ENCODE measurements around the gene HTR4.

The HTR4 gene

DNA sequence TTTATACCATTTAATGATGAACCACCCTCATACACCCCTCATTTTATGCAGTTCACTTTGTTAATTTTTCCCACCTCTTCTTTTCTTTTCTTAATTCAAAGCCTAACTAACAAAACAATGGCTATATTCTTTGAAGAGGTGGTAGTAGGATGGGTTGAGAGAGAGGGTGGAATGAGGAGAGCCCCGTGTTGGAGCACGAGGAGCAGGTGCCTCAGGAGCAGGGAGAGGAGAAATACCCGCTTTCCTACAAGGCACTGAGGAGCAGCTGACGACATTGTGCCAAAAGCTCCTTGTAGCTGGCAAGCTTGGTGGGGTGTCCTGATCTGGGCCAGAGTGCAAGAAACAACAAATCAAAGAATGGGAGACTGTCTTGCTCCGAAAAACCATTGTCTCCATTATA lies 129.6 kb downstream of the HTR4 start:
- DNase-seq: no peak

DNA sequence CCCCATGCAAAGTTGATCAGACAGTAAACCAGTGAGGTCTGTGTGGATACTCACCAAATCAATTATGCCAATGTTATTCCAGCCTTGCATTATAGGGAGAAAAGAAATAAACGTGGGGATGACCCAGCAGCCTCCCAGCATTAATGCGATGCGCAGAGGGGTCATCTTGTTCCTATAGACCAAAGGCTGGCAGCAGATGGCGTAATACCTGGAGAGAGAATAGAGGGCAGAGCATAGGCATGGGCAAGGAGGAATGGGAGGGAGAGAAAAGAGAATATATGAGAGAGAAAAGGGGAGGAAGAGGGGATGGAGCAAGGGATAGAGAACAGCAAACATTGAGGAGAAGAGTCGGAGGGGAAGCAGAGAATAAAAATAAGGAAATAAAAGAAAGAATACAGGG lies 131.2 kb downstream of the HTR4 start:
- no peak for DNase-seq

DNA sequence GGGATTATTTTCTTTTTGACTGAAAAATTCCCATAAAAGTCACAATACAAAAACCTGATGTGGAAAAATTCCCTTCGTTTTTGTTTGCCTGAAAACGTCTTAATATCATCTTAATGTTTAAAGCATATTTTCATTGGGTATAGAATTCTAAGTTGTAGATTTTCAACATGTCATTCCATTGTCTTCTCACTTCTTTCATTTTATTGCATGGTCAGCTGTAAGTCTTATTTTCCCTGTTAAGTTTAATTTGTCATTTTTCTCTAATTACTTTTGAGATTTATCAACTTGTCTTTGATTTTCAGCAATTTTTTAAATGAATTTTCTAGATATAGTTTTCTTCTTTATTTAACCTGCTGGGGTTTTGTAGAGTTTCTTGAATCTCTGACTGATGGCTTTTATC lies 138.9 kb downstream of the HTR4 start:
- no peak for DNase-seq

DNA sequence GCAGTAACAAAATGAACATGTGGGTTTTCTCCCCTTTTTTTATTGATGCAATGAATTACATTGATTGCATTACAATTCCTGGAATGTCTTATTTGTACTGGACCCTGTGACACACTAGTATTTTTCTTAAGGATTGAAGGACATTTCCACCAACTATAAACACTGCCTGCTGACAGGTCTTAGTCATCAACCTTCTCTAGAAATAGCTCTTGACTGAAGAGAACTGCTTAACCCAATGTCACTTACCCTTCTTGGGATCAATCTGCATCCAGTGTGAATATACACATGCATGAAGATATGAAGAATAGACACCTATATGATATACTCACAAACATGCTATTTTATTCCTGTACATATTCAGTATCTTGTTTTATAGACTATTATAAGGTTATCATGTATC lies 140.0 kb downstream of the HTR4 start:
- no peak for DNase-seq

DNA sequence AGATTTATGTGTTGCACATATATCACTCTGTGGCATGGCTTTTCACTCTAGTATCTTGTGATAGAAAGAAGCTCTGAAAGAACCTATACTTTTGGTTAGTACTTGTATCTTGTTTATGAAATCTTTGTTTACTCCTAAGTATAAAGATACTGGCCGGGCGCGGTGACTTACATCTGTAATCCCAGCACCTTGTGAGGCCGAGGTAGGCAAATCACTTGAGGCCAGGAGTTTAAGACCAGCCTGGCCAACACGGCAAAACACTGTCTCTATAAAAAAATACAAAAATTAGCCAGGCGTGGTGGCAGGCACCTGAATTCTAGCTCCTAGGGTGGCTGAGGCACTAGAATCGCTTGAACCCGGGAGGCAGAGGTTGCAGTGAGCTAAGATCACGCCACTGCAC lies 141.8 kb downstream of the HTR4 start:
- DNase-seq: no peak

DNA sequence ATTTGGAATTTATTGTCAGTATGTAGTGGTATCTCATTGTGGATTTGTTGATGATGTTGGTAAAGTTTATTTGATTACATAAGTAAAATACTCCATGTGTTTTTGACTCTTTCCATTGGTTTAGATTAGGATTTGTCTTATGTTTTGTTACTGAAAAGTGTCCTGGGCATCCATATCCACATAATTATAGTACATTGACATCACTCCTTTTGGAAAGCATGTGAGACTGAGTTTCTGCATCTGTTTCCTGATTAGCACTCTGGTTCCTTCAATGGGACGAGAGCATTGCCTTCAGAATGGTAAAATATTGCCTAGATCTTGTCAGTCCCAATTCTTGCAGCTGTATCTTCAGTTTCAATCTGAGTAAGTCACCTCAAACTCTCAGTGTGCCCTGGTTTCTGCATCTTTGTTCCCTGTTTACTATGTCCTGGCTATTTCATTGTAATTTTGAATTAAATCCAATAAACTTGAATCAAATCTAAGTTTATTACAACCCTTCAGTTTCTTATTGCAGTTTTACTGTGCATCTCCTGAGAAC lies 142.4 kb downstream of the HTR4 start:
- no peak for DNase-seq

DNA sequence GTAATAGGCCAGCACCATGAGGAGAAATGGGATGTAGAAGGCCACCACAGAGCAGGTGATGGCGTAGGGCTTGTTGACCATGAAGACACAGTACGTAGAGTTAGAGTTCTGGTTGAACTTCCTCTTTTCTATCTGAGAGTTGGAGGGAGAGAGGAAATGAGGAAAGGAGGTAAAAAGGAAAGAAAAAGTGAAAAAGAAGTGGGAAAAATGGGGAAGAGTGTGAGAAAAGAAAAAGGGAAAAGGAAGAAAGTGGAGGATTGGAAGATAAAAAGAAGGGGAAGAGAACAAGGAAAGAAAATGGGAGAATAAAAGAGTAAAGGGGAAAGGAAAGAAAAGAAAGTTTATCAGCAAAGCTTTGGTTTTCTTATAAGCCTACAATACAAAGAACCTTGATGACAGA lies 144.4 kb downstream of the HTR4 start:
- no peak for DNase-seq

DNA sequence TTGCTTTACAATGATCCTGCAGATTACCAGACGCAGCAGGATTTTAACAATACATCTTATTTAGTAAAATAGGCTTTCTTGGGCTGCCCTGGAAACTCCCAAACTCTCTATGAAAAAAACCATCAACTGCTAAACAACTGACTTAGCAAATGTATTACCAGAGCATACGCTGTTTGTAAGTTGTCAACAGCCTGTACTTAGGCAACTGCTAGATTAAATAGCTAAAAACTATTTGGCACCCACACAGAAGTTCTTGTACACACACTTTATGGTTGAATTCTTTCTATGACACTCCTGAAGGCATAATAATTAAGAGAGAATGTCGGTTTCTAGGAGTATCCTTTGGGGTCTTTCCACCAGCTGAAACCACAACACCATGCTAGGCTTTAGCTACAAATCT lies 146.7 kb downstream of the HTR4 start:
- no peak for DNase-seq

DNA sequence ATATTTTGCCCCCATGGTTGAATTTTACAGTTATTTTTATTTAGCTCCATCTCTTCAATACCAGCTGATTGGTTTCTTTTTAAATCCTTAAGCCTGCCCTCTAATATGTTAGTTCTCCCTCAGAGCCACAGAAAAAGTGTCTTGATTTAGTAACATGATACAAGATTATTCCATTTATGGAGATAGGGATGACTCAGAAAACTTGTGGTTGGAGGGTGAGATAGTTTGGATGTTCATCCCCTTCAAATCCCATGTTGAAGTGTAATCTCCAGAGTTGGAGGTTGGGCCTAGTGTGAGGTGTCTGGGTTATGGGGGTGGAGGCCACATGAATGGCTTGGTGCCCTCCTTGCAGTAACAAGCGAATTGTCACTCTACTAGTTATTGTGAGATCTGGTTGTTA lies 154.9 kb downstream of the HTR4 start:
- DNase-seq: no peak

DNA sequence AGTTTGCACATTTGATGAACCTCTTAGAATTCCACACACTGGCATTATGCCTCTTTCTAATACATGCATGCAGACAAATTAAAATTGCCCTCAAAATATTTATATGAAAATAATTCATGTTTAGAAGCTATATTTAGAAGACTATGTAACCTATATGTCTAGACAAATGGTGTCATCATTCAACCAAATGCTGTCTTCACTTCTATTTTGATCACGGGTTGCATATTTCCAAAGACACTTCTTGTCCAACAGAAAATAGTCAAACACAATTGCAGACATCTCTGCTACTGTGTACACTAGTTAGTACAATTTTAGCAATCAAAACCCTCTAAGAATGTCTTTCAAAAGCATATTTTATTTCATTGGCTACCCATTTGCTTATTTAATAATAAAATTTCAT lies 156.6 kb downstream of the HTR4 start:
- no peak for DNase-seq

DNA sequence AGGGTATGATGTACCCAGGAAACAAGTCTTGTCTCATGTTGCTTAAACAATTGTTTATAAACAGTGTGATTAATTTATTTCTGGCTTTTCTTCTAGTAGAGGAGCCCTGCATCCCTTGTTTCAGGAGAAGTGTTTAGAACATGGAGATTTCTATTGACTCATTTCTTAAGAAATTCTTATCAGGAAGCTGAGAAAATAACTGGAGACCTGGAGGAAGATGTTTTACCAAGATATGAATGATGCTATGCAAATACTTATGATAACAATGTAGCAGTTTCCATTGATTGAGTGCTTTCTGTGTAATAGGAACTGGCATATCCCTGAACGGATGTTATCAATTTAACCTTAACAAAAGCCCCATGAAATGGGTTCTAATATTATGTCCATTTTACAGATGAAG lies 162.0 kb downstream of the HTR4 start:
- DNase-seq: no peak

DNA sequence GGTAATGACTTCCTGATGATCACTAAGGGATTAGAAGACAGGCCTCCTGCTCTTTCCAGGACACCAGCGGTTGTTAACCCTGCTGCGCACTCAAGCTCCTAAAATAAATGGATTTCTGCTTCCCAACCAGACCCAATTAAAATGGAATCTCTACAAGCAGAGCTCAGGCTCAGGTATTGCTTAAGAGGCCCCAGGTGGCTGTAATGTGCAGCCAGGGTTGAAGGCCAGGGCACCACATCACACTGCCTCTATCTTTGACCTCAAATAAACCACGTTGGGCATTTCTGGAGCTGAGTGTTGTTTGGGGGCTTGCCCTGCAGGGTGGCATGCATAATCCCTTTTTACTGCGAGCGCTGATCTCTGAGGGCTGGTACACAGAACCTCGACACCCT lies 162.5 kb downstream of the HTR4 start:
- no peak for DNase-seq

DNA sequence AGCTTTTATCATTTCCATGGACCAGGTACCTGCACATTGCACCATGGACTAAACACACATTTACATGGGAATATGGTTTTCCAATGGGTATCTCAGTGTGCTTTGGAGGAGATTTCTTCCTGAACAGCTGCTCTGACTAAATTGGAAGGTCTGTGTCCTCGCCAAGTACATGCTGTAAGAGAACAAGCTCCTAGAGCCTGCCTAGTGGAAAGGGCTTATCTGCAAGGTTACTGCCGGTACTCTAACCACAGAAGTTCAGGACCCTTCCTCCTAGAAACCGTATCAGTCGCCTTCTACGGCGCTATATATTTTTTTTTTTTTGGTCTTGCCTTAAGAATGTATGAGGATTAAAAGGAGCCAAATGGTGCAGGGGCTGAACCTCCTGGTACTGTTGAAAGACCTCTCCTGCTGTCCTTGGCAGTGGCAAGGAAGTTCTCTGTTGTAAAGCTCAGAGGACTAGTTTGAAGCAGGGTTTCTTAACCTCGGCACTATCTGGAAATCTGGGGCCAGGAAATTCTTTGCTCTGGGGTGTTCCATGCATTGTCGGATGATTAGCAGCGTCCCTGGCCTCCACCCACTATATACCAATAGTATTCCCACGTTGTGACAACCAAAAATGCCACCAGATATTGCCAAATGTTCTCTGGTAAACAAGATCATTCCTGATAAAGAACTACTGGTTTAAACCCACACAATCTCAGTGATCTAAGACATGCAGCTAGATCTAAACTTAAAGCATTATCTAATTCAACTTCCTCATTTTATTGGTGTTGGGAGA lies 163.1 kb downstream of the HTR4 start:
- no peak for DNase-seq

DNA sequence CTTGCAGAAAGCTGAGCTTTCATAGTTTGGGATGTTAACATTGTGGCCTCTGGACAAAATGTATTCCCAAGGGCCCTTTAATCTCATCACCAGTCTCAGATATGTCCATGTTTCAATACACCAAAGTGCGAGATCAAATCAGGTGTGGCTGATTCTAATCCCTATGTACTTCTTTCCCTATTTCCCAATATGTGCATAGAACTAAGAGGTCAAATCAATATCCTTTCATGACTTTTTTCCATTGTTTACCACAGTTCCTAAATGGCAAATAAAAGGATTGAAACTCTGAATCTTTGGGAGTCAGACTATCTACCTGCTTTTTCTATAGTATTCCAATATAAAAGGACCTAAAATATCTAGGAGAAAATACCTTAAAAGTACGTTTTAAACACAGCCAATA lies 165.6 kb downstream of the HTR4 start:
- DNase-seq: no peak

DNA sequence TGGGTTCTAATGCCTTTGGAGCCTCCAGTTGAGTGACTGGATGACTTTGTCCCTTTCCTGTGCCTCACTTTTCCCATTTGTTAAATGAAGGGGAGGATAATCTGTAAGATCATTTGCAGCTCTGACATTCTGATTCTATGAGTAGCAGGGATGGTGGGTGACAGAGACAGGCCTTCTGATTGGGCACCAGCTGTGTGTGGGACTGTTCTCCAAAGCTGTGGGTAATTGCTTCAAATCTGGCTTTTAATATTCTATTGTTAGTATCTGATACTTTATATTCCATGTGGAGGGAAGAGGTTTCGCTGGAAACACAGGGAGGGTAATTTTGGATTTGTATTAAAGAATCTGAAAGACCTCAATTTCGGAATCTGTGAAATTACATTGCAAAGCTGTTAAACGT lies 167.9 kb downstream of the HTR4 start:
- no peak for DNase-seq

DNA sequence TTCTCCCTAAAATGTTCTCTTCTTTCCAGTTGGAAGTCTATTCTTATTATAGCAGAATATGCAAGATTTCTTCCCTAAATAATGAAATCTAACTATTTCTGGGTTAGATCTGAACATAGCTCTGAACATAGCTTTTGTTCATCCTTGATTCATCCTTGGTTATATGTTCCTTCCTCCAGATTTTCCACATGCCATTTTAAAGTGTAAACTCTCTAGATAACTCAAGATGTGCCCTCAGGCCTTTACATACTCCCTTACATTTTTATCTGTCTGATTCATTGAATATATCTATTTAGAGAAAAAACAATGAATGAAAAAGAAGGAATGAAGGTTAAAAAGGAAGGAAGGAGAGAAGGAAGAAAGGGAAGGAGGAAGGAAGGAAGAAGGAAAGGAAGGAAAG lies 169.7 kb downstream of the HTR4 start:
- no peak for DNase-seq

DNA sequence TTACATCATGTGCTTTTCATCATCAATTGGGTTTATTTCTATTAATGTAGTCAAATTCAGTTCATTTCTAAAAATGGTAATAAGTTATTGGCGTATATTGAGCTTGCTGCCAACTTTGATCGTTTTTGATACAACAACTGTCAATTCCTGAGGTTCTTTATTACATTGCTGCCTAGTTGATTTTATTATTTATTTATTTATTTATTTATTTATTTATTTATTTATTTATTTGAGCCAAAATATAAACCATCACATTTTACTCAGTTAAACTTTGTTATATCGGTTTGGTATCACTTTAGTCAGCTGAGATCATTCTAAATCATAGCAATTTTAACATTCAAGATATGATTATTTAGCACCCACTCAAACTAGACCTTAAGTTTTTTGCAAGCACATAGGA lies 170.6 kb downstream of the HTR4 start:
- no peak for DNase-seq

DNA sequence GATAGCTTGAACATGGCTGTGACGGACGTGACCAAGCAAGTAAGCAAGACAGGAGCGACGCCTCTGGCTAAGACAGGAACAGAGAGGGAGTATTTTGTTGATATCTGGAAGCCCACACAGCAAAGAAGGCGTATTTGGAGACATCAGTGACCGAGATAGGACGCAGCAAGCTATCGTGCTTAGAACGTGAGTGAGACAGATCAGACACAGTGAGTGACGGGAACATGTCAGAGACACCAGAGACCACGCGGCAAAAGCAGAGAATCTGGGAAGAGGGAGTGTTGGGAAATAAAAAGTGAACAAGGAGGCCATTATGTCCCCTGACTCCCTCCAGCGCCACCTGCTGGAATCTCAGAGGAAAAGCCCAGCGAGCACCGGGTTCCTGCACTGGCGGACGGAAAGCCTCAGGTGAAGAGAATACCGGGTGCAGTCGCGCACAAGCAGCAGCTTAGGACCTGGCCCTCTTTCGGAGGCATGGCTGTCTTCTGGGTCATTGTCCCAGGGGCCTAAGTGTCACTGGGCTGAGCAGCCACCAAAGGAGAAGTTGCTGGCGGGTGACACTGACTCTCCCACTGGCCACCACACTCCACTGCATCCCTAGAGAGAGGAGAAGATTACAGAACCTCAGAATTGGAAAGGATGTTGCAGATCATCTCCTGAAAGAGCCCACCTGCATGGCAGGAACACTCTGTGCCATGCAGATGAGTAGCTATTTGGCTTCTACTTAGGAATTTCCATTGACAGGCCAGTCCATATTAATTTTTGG lies 171.4 kb downstream of the HTR4 start:
- peak; percentile 47 for DNase-seq

DNA sequence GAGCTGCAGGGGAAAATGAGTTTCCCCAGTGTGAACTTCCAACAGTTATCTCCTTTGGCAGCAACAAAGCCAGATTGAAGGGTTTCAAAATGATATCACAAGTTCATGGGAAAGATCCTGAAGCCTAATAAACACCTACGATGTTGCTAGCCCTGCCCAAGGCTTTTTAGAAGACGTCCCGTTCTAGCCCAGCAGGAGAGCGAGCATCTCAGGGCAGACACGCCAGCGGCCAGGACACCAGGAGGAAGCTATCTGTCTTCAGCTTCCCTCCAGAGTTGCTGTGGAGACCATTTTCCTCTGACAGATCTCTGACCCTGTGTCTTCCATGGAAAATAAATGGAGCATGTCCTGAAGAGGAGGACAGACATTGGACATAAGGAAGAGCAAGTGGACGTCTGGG lies 172.1 kb downstream of the HTR4 start:
- DNase-seq: no peak

DNA sequence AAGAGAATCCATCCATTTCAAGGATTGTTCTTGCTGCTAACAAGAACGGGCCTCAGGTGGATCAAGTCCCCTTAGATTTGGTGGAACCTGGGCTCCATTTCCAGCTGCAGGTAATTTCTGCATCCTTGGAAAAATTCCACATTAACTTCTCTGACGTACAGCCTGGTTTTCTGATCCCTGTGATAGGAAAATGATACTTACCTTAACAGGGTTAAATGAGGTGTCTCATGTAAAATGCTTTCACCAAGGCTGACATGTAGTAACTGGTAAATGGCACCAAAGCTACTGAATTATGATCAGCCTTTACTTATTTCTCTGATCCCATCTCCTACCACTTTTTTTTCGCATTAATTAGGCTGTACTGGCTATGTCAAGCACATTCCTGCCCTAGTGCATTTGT lies 176.9 kb downstream of the HTR4 start:
- DNase-seq: no peak

DNA sequence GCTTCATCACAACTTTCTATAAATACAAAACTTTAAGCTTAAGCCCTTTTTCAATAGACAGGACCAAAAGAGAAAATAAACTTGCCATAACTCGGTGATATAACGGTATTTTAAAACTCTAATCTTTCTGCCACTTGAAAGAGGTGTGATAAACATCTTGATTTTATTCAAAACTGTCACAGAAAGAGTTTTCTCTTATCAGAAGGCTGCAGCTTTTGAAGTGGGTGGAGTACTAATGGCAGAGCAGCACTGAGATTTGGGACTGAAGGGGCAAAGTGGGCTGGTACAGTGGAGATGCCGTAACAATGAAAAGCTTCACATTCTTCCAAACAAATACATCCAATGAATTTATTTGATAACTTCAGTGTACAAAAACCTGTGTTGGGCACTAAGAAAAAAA lies 178.0 kb downstream of the HTR4 start:
- no peak for DNase-seq

DNA sequence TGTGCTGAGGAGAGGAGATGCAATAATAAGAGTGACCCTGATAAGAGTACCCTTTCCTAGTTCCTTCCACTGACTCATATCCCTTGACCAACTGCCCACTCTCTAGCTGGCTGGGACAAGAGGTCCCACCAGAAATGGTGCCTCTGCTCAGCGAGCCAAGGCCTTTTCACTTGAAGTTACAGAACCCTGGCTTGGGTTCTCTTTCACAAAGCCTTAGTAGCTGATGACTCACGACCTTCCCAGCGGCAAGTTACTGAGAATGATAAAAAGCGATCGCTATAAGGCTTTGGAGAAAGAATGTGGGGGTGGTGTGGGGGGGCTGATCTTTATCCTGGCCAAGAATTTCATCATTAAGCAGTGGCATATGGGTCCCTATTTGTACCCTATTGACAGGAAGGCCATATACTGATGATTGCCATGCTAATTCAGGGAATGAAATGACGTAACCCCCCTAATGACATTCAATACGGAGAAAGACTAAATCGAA lies 180.3 kb downstream of the HTR4 start:
- no peak for DNase-seq

DNA sequence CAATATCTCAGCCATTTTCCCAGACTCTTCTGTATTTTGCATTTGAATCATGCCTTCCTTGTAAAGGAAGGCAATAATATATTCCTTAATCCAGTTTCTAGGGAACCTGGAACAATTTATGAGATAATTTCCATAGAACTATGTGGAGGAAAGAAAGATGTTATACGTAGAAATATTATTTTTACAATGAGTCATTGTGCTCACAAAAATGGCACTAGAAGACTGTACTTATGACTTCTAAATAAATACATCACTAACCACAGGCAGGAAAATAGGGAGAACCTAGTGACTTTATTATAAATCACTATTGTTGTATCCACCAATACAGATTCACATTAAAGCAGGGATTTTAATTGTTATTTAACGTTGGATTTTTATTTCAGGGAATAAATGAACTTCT lies 182.9 kb downstream of the HTR4 start:
- DNase-seq: no peak

DNA sequence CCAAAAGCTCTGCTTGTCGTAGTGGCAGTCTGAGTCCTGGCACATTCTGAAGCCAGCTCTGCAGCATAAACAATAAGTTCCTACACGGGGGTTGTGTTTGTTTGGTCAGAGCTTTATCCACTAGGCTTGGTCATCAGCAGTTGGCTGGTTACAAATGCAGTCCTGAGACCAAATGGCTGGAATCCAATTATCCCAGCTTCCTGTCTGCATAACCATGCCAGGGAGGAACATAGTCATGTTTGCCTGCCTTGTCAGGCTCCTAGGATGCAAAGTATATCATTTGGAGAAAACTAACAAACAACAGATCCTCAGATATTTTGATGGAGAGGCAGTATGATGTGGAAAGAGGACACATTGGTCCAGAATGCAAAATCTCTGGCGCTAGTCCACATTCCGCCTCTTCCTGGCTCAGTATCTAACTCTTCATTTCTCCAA lies 184.8 kb downstream of the HTR4 start:
- DNase-seq: no peak

Measured in activated gamma-delta T cell treated with Interleukin-2 at 50 U/mL for 16 hours (primary cell).